ENCODE data around the gene OXCT1. TPM values are rescaled to one million over a fixed set of nuclear protein-coding genes. Genes with fewer than 3 reads are reported as not detected.

Gene OXCT1
- total and polyA plus RNA-seq, 2 donors (not counting 3 experiments of a cell fraction or from before 2014, with no cell fraction given): 12.8 to 37.4 TPM

- H2AFZ ChIP-seq (ENCODE audit: low read depth, low read length): no peak overlapping the region
- no peaks in the 10 kb centered on the region for H4K20me1 ChIP-seq (replicated peaks; ENCODE audit: control insufficient read depth, extremely low read depth, insufficient read depth, low read length)
- dilution Hi-C loops (cut with MboI; ENCODE audit: extremely low pct_ligation_motif_present, low sequenced_read_pairs) (no loop called here), intact Hi-C loops (cut with micrococcal nuclease) (no loop called here)
- no peaks in the 10 kb centered on the region for H3K9me3 ChIP-seq (replicated peaks; ENCODE audit: control insufficient read depth, insufficient read depth, low read length)
- peaks cover 3% of the 10 kb centered on the region for H3K4me1 ChIP-seq (ENCODE audit: control insufficient read depth, extremely low read depth, insufficient read depth, low read length)
- no peaks in the 10 kb centered on the region for H3K27me3 ChIP-seq (ENCODE audit: control insufficient read depth in 2 of 2, insufficient read depth in 2 of 2, low read length in 2 of 2)
- H3K79me2 ChIP-seq (ENCODE audit: control insufficient read depth, insufficient read depth, low read length): no peaks in the 10 kb centered on the region
- CTCF ChIA-PET: interaction anchor here (1.1 to 1.5 kb wide), 3 partner anchors 11 to 285 kb away, joined by 3 to 6 read pairs (median 5); no protein-coding TSS in a partner anchor
- H3K4me2 ChIP-seq (ENCODE audit: insufficient read depth, low read length): no peak overlapping the region
- TF ChIP-seq POLR2A (IDR thresholded peaks at IDR 0.05; ENCODE audit: low read depth, low read length) (no peak), EZH2 (IDR thresholded peaks at IDR 0.05; ENCODE audit: borderline replicate concordance, low read depth, low read length, severe bottlenecking) (no peak), FOS (IDR thresholded peaks at IDR 0.05; ENCODE audit: borderline replicate concordance, insufficient read depth, low read length) (no peak), GATA2 (IDR thresholded peaks at IDR 0.05; ENCODE audit: insufficient read depth, insufficient read length, low read depth, low read length) (no peak), CTCF (IDR thresholded peaks at IDR 0.05; ENCODE audit: extremely low read depth in 1 of 2, insufficient read depth in 1 of 2, low read depth in 1 of 2, low read length in 2 of 2) (no peak), MYC (IDR thresholded peaks at IDR 0.05; ENCODE audit: low read depth, low read length) (no peak), POLR2AphosphoS5 (IDR thresholded peaks at IDR 0.05; ENCODE audit: insufficient read depth, low read depth, low read length) (no peak), MAX (IDR thresholded peaks at IDR 0.05; ENCODE audit: insufficient read depth, insufficient read length) (no peak), JUN (IDR thresholded peaks at IDR 0.05; ENCODE audit: borderline replicate concordance, insufficient read depth, insufficient read length, low read depth) (no peak)
- POLR2A ChIA-PET: no interaction called here
- no peaks in the 10 kb centered on the region for H3K36me3 ChIP-seq (ENCODE audit: control insufficient read depth in 2 of 2, extremely low read depth in 1 of 2, insufficient read depth in 2 of 2, low read length in 2 of 2)
- no peak overlapping the region for H3K4me3 ChIP-seq (replicated peaks in 1 of 3; ENCODE audit: insufficient read depth in 1 of 3, low read depth in 1 of 3, low read length in 3 of 3)
- no peak overlapping the region for H3K27ac ChIP-seq (ENCODE audit: insufficient read depth, low read depth, low read length)
- BruUV-seq (replicated peaks): no TSS peak
- FAIRE-seq: no peak
- H3K9me1 ChIP-seq (replicated peaks; ENCODE audit: control insufficient read depth, extremely low read depth, insufficient read depth, low read length): no peaks in the 10 kb centered on the region
- DNase-seq (ENCODE audit: low read depth, low spot score): no peak
- H3K9ac ChIP-seq (replicated peaks; ENCODE audit: extremely low read depth, insufficient read depth, low read length): no peak overlapping the region
Observed at GRCh38 chr5:41772056-41772455, 98.2 kb downstream of the OXCT1 start.
